Aorta (tissue), 5 donors: ENCODE data around the gene TMEM106C. TPM values are rescaled to one million over a fixed set of nuclear protein-coding genes. Genes with fewer than 3 reads are reported as not detected.
A peak's percentile ranks its signal among the peaks of the same experiment; 100 is the strongest.

Experiments
- ATAC-seq: fragments of 200-7000 bp; cut with Tn5 transposase; one replicate; pipeline ENCODE4 v1.9.1; 2022; ENCODE audit warnings: moderate library complexity; ENCODE audit not compliant: low FRiP score
- DNase-seq, 2 donors: peaks; one replicate each; pipeline ENCODE4 v3.0.0-alpha.2; 2020
- H3K27ac ChIP-seq, 2 donors: one replicate each; pipeline ENCODE4 v1.5.1; 2013; ENCODE audit warnings: low read length in 2 of 2, mild to moderate bottlenecking in 2 of 2, moderate library complexity in 2 of 2, control low read depth in 1 of 2, inconsistent platforms in 1 of 2, low read depth in 1 of 2
- H3K27me3 ChIP-seq, 2 donors: one replicate each; pipeline ENCODE4 v1.6.1; 2013; ENCODE audit warnings: control low read depth in 1 of 2, low read length in 1 of 2, mild to moderate bottlenecking in 1 of 2, moderate library complexity in 1 of 2; ENCODE audit not compliant: insufficient read depth in 2 of 2, control insufficient read depth in 1 of 2
- H3K36me3 ChIP-seq, 2 donors: one replicate each; pipeline ENCODE4 v1.6.1; 2013; ENCODE audit warnings: control low read depth in 1 of 2, low read length in 1 of 2, mild to moderate bottlenecking in 1 of 2; ENCODE audit not compliant: insufficient read depth in 2 of 2, control insufficient read depth in 1 of 2
- H3K4me1 ChIP-seq, 2 donors: one replicate each; pipeline ENCODE4 v1.6.1; 2013; ENCODE audit warnings: low read length in 2 of 2, control low read depth in 1 of 2, mild to moderate bottlenecking in 1 of 2, moderate library complexity in 1 of 2; ENCODE audit not compliant: insufficient read depth in 2 of 2, control insufficient read depth in 1 of 2
- H3K4me3 ChIP-seq, 2 donors: one replicate each; pipeline ENCODE4 v1.5.1; 2013; ENCODE audit warnings: low read length in 2 of 2, control low read depth in 1 of 2, mild to moderate bottlenecking in 1 of 2
- H3K9me3 ChIP-seq: one replicate; pipeline ENCODE4 v1.6.1; 2013; ENCODE audit warnings: mild to moderate bottlenecking, low read length; ENCODE audit not compliant: control insufficient read depth
- WGBS, 2 donors: extraction: QIAGEN DNeasy Blood & Tissue Kit; methylation state at CpG; one replicate each; pipeline ENCODE4 v1.1.7; 2013; 5-methylcytosine and 5-hydroxymethylcytosine counted together
- intact Hi-C, 2 donors: fragments of 100-400 bp; cut with DNase I; formaldehyde crosslinking; loops; one replicate each; pipeline versions ENCODE4 v1.14.2 to v1.15.0; 2022
- polyA plus RNA-seq, 2 donors: library from polyadenylated mRNA; stranded (reverse); fragments of 200-250 nt; gene quantifications; one replicate each; pipeline ENCODE4 v1.2.3, GENCODE V29; 2013
- total RNA-seq, 2 donors: library from RNA; stranded (reverse); fragmentation: NEBNext Ultra II Directional; extraction: Animal tissue kit (Norgen Biotek cat#: 25700); gene quantifications; one replicate each; pipeline ENCODE4 v1.2.1, GENCODE V29; 2021
- donor health status: healthy with polysubstance abuse.
- donor health status: Bipolar disorder and iron deficiency.
- donor health status: DM: no; HTN: no; CAD: no.
- donor health status: DM: no; HTN: no; CAD: no.
- donor health status: DM: yes; HTN: yes; CAD: no.

TMEM106C gene
- total and polyA plus RNA-seq, 4 donors: 56.3 to 220 (median 69.5) TPM

DNA sequence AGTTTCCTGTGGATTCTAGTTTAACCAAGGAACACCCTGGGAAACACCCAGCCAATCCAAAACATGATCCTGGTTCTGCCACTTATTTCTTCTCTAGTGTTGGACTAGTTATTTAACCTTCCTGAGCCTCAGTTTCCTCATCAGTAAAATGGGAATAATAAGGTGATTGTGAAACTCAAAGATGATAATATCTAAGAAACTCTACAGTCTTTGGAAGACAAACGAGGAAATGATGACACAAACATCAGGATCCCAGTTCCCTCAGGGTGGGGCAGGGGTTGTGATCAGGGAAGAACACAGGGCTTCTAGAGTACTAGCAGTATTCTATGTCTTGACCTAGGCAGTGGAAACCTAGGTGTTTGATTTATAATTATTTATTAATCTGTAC is 18.1 kb upstream of the TMEM106C start:
- no peak for DNase-seq
- no peak for ATAC-seq
- no peaks in the 10 kb centered on the region for H3K9me3 ChIP-seq
- no peaks in the 10 kb centered on the region for H3K36me3 ChIP-seq
- no peak overlapping the region for H3K4me3 ChIP-seq
- intact Hi-C loops: loop anchor here in 1 of 2 donors (5.0 kb wide), 2 partner anchors 38 to 73 kb away; no protein-coding TSS in a partner anchor
- H3K4me1 ChIP-seq: no peaks in the 10 kb centered on the region
- 84 to 94% methylated on average over 1 of the region's 1 CpG for WGBS, 2 donors
- H3K27me3 ChIP-seq: no peaks in the 10 kb centered on the region
- no peak overlapping the region for H3K27ac ChIP-seq

DNA sequence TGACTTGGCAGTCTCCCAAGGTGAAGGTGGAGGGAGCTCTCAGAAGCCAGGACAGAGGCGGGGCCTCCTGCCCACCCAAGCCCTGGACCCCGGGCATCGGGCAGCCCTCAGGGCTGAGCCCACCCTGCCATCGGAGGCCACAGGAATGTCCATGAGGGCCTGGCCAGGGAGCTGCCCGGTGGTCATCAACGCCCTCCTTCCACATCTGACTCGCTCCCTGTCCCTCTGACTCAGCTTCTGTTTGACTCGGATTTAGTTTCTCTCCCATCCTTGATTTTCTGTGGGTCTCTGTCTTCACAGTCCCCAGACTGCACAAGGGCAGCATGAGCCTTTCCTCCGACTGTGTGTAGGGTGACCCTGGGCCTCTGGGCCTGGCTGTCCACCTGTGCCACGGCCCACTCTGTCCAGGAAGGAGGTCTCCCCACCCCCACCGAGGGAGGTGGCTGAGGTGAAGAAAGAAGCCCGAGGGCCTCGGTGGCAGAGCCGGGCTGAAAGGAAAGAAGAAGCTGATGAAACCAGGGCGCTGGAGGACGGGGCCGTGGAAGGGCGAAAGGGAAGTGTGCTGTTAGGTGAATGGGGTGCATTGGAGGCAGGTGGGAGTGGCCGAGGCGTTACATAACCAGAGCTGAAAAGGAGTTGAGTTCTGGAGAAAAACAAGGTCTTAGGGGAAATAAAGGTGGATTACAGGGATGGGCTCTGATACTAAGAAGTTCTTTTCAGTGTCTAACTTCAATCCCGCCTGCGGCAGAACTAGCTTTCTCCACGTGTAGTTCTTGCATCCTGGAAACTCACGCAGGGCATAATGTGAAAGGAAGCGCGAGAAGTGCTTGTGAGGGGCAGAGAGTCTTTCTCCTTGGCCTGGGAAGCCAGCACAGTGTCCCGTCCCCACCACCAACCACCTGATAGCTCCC is 16.7 kb upstream of the TMEM106C start:
- no peaks in the 10 kb centered on the region for H3K9me3 ChIP-seq
- intact Hi-C loops: loop anchor here in 1 of 2 donors (5.0 kb wide), 2 partner anchors 39 to 74 kb away; no protein-coding TSS in a partner anchor
- DNase-seq (no peak), ATAC-seq (no peak)
- no peaks in the 10 kb centered on the region for H3K36me3 ChIP-seq
- no peaks in the 10 kb centered on the region for H3K4me1 ChIP-seq
- 81 to 84% methylated on average over 25 to 27 of the region's 27 CpGs for WGBS, 2 donors
- H3K4me3 ChIP-seq: no peak overlapping the region
- H3K27ac ChIP-seq: no peak overlapping the region
- H3K27me3 ChIP-seq: no peaks in the 10 kb centered on the region

DNA sequence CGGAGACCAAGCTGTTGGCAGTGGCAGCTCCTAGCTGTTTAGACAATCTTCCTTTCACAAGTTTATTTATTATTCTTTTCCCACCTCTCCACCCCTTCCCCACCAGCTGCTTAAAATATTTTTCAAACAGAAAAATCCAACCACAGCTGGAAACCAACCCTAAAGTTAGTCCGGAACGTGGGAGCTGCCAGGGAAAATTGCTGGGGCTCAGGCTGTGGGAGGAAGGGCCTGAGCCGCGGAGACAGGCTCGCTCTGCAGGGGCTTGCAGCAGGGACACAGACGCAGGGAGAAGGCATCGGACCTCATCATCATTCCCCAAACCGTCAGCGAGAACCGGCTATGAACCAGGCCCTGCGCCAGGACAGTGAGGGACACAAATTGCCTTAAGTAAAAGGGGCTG is 16.1 kb upstream of the TMEM106C start:
- 51 to 62% methylated on average over 12 of the region's 12 CpGs for WGBS, 2 donors
- Histone ChIP-seq H3K27ac (no peak overlapping the region), H3K27me3 (no peaks in the 10 kb centered on the region), H3K4me3 (no peak overlapping the region), H3K4me1 (no peaks in the 10 kb centered on the region), H3K9me3 (no peaks in the 10 kb centered on the region), H3K36me3 (no peaks in the 10 kb centered on the region)
- DNase-seq (no peak), ATAC-seq (no peak)
- intact Hi-C loops: loop anchor here in 1 of 2 donors (5.0 kb wide), 2 partner anchors 40 to 75 kb away; no protein-coding TSS in a partner anchor

DNA sequence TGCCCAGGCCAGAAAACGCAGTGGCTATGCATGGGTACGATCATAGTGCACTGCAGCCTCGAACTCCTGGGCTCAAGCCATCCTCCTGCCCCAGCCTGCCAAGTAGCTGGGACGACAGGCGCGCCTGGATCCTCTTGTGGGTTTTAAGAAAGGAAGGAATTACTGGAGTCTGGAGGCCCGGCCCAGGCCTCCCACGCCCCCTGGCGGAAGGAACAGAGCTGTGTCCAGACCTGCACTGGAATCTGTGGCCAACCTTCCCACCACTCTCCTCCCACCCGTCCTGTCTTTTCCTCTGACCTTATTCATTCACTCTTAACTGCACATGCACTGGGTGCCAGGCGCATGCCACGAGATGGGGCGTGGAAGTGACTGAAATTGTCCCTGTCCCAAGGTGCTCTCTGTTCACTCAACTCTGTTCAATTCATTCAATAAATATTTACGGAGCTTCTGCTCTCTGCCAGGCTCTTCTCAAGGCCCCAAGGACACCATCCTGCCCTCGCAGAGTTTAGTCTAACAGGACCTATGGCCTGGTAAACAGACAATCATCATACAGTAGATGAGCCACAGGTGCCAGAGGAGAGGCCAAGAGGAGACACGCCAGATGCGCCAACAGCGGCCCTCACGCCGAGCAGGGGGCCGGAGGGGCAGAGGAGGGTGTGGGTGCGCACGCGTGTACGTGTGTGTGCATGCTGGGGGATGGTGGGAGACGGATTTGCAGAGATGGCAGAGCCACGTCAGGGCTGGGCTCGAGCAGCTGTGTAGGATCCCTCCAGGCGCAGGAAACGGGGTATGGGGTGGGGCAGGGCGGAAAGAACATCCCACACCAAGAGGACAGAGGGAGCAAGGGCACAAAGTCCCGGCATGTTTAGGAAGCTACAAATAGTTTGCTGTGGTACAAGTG is 13.7 kb upstream of the TMEM106C start:
- WGBS, 2 donors: 58 to 60% methylated on average over 32 of the region's 32 CpGs
- Histone ChIP-seq H3K4me1 (no peaks in the 10 kb centered on the region), H3K9me3 (no peaks in the 10 kb centered on the region), H3K27ac (no peak overlapping the region), H3K36me3 (no peaks in the 10 kb centered on the region), H3K27me3 (no peaks in the 10 kb centered on the region), H3K4me3 (no peak overlapping the region)
- intact Hi-C loops: loop anchor here in 1 of 2 donors (5.0 to 10.0 kb wide), 3 partner anchors 42 to 235 kb away; no protein-coding TSS in a partner anchor
- DNase-seq: peak; percentile 86 to 91
- ATAC-seq: peak; percentile 87

DNA sequence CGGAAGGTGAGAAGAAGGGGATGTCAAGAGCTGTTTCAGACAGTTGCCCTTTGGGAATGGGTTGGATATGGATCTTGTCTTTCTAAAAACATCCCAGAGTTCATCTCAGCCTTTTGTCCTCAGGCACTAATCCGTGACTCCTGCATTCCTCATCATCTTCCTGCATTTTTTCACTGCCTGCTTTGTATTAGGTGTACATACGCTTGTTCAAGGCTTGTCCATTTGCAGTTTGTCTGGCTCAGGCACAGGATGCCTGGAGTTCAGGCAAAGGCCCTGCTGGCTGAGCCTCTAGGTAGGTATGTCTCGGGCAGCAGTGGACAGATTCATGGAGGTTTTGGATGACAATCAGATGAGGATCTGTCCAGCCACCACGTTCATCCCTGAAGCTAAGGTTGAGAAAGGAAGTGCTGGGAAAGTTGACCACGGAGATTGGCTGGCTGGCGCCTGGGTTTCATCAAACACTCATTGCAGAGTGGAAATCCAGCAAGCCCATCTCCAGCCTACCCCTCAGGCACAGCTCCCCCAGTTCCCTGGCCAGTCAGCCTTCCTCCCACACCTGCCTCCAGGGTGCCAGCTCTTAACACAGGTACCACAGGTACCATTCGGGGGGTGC is 12.4 kb upstream of the TMEM106C start:
- H3K27ac ChIP-seq: no peak overlapping the region
- H3K36me3 ChIP-seq: no peaks in the 10 kb centered on the region
- H3K27me3 ChIP-seq: no peaks in the 10 kb centered on the region
- ATAC-seq (no peak), DNase-seq (no peak)
- no peaks in the 10 kb centered on the region for H3K9me3 ChIP-seq
- H3K4me1 ChIP-seq: no peaks in the 10 kb centered on the region
- H3K4me3 ChIP-seq: no peak overlapping the region
- intact Hi-C loops: loop anchor here in 1 of 2 donors (10.0 kb wide), 1 partner anchor 236 kb away; no protein-coding TSS in a partner anchor
- WGBS, 2 donors: 77 to 83% methylated on average over 8 of the region's 8 CpGs

DNA sequence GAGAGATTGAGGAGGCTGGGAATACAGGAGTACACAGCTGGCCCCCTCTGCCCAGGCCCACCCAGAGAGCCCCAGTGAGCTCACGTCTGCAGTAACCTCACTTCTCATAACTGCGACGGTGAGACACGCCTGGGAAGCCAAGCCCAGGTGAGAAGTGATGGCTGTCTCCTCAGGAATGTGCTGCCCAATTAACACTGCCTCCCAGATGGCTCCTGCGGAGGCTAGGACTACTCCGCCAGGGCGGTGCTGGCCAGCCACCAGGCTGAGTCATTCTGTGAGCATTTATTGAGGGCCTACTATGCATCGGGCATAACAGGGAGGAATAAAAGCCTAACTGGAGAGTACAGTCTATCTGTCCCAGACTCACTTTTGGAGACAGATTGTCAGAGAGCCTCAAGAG is 9.3 kb upstream of the TMEM106C start:
- H3K27ac ChIP-seq: no peak overlapping the region
- DNase-seq (no peak), ATAC-seq (no peak)
- no peaks in the 10 kb centered on the region for H3K9me3 ChIP-seq
- no peaks in the 10 kb centered on the region for H3K27me3 ChIP-seq
- intact Hi-C loops: loop anchor here in 1 of 2 donors (10.0 kb wide), 1 partner anchor 239 kb away; no protein-coding TSS in a partner anchor
- no peaks in the 10 kb centered on the region for H3K4me1 ChIP-seq
- H3K36me3 ChIP-seq: no peaks in the 10 kb centered on the region
- 94 to 97% methylated on average over 8 of the region's 8 CpGs for WGBS, 2 donors
- H3K4me3 ChIP-seq: no peak overlapping the region

DNA sequence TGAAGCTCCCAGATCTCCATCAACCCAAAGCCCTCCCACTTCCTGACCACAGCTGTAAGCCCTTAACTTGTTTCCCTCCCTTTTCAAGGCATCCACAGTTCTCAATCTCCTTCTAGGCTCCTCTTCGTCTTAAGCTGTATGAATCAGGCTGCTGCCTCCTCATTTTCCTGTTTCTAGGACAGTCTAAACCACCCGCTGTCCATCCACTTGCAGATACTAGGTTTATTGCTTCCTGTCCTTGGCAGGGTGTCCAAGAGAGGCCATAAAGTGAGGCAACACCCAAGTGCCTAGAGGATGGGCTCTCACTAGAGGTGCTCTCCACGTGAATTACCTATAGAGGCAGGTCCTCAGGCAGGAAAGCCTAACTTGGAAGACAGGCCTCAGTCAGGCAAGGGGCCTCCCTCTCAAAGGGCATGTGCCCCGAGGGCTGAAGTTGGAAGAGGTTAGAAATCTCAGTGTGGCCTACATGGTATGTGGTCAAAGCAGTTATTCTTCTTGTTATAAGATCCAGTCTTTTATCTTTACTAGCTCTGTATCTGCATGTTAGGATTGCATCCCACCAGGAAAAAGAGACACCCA is 8.8 kb upstream of the TMEM106C start:
- no peak for DNase-seq
- H3K27me3 ChIP-seq: no peaks in the 10 kb centered on the region
- ATAC-seq: no peak
- intact Hi-C loops: loop anchor here in 1 of 2 donors (10.0 kb wide), 1 partner anchor 240 kb away; no protein-coding TSS in a partner anchor
- 90 to 93% methylated on average over 4 of the region's 4 CpGs for WGBS, 2 donors
- no peaks in the 10 kb centered on the region for H3K4me1 ChIP-seq
- H3K36me3 ChIP-seq: no peaks in the 10 kb centered on the region
- no peaks in the 10 kb centered on the region for H3K9me3 ChIP-seq
- H3K4me3 ChIP-seq: no peak overlapping the region
- H3K27ac ChIP-seq: no peak overlapping the region

DNA sequence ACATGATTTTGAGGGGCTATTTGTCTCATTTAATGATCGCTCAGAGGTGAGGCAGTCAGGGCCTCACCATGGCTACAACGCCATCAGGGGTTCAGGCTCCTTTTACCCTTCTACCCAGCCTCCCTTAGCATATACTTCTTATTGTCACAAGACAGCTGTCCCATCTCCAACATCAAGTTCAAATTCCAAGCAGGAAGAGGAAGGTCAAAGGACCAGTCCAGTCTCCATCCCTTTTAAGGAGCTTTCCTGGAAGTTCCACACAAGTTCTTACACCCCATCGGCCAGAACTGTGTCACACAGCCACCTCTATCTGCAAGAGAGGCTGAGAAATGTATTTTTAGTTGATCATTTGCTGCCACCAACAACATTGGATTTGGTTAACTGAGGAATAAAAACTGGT is 8.3 kb upstream of the TMEM106C start:
- ATAC-seq (no peak), DNase-seq (no peak)
- no peaks in the 10 kb centered on the region for H3K9me3 ChIP-seq
- no peak overlapping the region for H3K27ac ChIP-seq
- intact Hi-C loops: loop anchor here in 1 of 2 donors (10.0 kb wide), 1 partner anchor 240 kb away; no protein-coding TSS in a partner anchor
- no peak overlapping the region for H3K4me3 ChIP-seq
- H3K27me3 ChIP-seq: no peaks in the 10 kb centered on the region
- H3K4me1 ChIP-seq: no peaks in the 10 kb centered on the region
- no peaks in the 10 kb centered on the region for H3K36me3 ChIP-seq
- WGBS, 2 donors: 68 to 69% methylated on average over 3 of the region's 3 CpGs
